ENCODE data around the gene ARIH1. TPM values are rescaled to one million over a fixed set of nuclear protein-coding genes. Genes with fewer than 3 reads are reported as not detected.
A peak's percentile ranks its signal among the peaks of the same experiment; 100 is the strongest.
"Not testable (repeated sequence)": the region's sequence is repeated elsewhere in the genome, so short reads cannot be mapped to it uniquely, and the experiment has no call there.

The ARIH1 gene
- polyA plus RNA-seq, 1 of the 3 experiments (the other 2 are of a cell fraction): 48.3 TPM

- H4K20me1 ChIP-seq (ENCODE audit: insufficient read depth); H3K4me2 ChIP-seq; H3K9me2 ChIP-seq; H3K79me2 ChIP-seq (ENCODE audit: insufficient read depth); H3K4me3 ChIP-seq (ENCODE audit: low read depth in 2 of 2, low read length in 1 of 2); H3K9me3 ChIP-seq; H3K4me1 ChIP-seq (ENCODE audit: control insufficient read depth in 1 of 2, insufficient read depth in 2 of 2, low read depth in 1 of 2, low read length in 1 of 2); H3K9ac ChIP-seq; H3K27ac ChIP-seq (ENCODE audit: low read depth in 2 of 2, low read length in 1 of 2); H3F3A ChIP-seq (replicated peaks; ENCODE audit: insufficient read depth); POLR2A ChIA-PET; H2AFZ ChIP-seq (ENCODE audit: low read depth); CTCF ChIA-PET; H3K36me3 ChIP-seq (replicated peaks in 1 of 2; ENCODE audit: control insufficient read depth in 1 of 2, insufficient read depth in 2 of 2, low read length in 1 of 2); H3K27me3 ChIP-seq (ENCODE audit: insufficient read depth); DNase-seq: not testable (repeated sequence)
- 83% methylated on average over 8 of the region's 11 CpGs for WGBS (ENCODE audit: low lambda C conversion rate)
- peak; percentile 35; the same call in 1 of the 2 replicates for TF ChIP-seq CTCF (IDR thresholded peaks at IDR 0.05)
Observed at GRCh38 chr15:72628249-72629067, 154.3 kb downstream of the ARIH1 start.

- CTCF ChIA-PET; H3K79me2 ChIP-seq (ENCODE audit: insufficient read depth); H3K27me3 ChIP-seq (ENCODE audit: insufficient read depth); H2AFZ ChIP-seq (ENCODE audit: low read depth); H3K9me3 ChIP-seq; H3F3A ChIP-seq (replicated peaks; ENCODE audit: insufficient read depth); H3K9ac ChIP-seq; H3K36me3 ChIP-seq (replicated peaks in 1 of 2; ENCODE audit: control insufficient read depth in 1 of 2, insufficient read depth in 2 of 2, low read length in 1 of 2); H3K9me2 ChIP-seq; POLR2A ChIA-PET; H4K20me1 ChIP-seq (ENCODE audit: insufficient read depth); DNase-seq; H3K4me1 ChIP-seq (ENCODE audit: control insufficient read depth in 1 of 2, insufficient read depth in 2 of 2, low read depth in 1 of 2, low read length in 1 of 2); H3K4me2 ChIP-seq; H3K4me3 ChIP-seq (ENCODE audit: low read depth in 2 of 2, low read length in 1 of 2); H3K27ac ChIP-seq (ENCODE audit: low read depth in 2 of 2, low read length in 1 of 2): not testable (repeated sequence)
- 38% methylated on average over 5 of the region's 7 CpGs for WGBS (ENCODE audit: low lambda C conversion rate)
Observed at GRCh38 chr15:72629068-72629570, 155.0 kb downstream of the ARIH1 start.

- H3K79me2 ChIP-seq (ENCODE audit: insufficient read depth); H3K27me3 ChIP-seq (ENCODE audit: insufficient read depth); H3K4me2 ChIP-seq; H3K9me3 ChIP-seq; H3K27ac ChIP-seq (ENCODE audit: low read depth in 2 of 2, low read length in 1 of 2); H3K4me1 ChIP-seq (ENCODE audit: control insufficient read depth in 1 of 2, insufficient read depth in 2 of 2, low read depth in 1 of 2, low read length in 1 of 2); H2AFZ ChIP-seq (ENCODE audit: low read depth); CTCF ChIA-PET; H3K9me2 ChIP-seq; H3F3A ChIP-seq (replicated peaks; ENCODE audit: insufficient read depth); POLR2A ChIA-PET; H4K20me1 ChIP-seq (ENCODE audit: insufficient read depth); H3K36me3 ChIP-seq (replicated peaks in 1 of 2; ENCODE audit: control insufficient read depth in 1 of 2, insufficient read depth in 2 of 2, low read length in 1 of 2); DNase-seq: not testable (repeated sequence)
- Histone ChIP-seq H3K4me3 (ENCODE audit: low read depth in 2 of 2, low read length in 1 of 2) (peak overlapping the region in 1 of 2 experiments; percentile 40; a peak in 2 of 4 replicates), H3K9ac (peak overlapping the region; percentile 28; the same call in 1 of the 2 replicates)
- WGBS (ENCODE audit: low lambda C conversion rate): no CpG with 5 or more reads among the region's 43 CpGs
- TF ChIP-seq USF1 (IDR thresholded peaks at IDR 0.05; ENCODE audit: borderline replicate concordance, low read depth) (peak; percentile 80), USF2 (IDR thresholded peaks at IDR 0.05; ENCODE audit: borderline replicate concordance, low read depth, low read length) (0 out of 2 replicates have a peak, but pooled peaks have one; percentile 23), MAX (IDR thresholded peaks at IDR 0.05; ENCODE audit: low read depth) (0 out of 2 replicates have a peak, but pooled peaks have one; percentile 14), GABPA (IDR thresholded peaks at IDR 0.05; ENCODE audit: low read depth) (peak; percentile 28; the same call in 1 of the 2 replicates), ZBTB33 (IDR thresholded peaks at IDR 0.05; ENCODE audit: borderline replicate concordance, low read depth) (0 out of 2 replicates have a peak, but pooled peaks have one; percentile 33)
Observed at GRCh38 chr15:72636519-72637282, 162.6 kb downstream of the ARIH1 start.

Data from SK-N-SH (cell line).